ENCODE data around the gene C1orf21. TPM values are rescaled to one million over a fixed set of nuclear protein-coding genes. Genes with fewer than 3 reads are reported as not detected.
A peak's percentile ranks its signal among the peaks of the same experiment; 100 is the strongest.

C1orf21 gene
- total and polyA plus RNA-seq, 12 donors = 20.6 to 76.7 (median 67.5) TPM

DNA sequence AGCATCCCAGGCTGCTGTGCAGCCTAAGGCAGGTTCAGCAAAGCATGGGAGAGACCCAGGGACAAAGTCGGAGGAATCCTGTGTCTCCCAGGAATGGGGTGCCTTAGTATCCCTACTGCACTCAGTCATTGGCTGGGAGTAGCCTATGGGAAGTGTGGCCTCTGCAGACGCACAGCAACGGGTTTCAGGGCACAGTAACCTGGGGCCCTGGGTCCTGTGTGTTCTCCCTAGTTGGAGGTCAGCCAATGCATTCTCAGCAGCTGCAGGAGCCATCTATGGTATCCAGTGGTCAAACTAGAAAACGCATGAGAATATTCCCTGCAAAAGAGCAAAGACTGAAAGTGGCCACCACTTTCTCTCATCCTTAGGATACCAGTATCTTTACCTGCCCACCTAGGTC is 13.7 kb upstream of the C1orf21 start:
- Histone ChIP-seq H3K36me3 (no peaks in the 10 kb centered on the region), H3K27ac (no peak overlapping the region), H3K4me1 (peaks cover 0 to 4% (median 0%) of the 10 kb centered on the region in 9 donors), H3K9me3 (no peaks in the 10 kb centered on the region), H3K4me3 (no peak overlapping the region), H3K27me3 (no peaks in the 10 kb centered on the region)
- 64 to 74% methylated on average over 4 of the region's 4 CpGs for WGBS, 2 donors
- intact Hi-C loops (cut with DNase I) = loop anchor here in 1 of 10 donors (10.0 kb wide), 1 partner anchor 128 kb away; no protein-coding TSS in a partner anchor
- TF ChIP-seq, protein P1, sequence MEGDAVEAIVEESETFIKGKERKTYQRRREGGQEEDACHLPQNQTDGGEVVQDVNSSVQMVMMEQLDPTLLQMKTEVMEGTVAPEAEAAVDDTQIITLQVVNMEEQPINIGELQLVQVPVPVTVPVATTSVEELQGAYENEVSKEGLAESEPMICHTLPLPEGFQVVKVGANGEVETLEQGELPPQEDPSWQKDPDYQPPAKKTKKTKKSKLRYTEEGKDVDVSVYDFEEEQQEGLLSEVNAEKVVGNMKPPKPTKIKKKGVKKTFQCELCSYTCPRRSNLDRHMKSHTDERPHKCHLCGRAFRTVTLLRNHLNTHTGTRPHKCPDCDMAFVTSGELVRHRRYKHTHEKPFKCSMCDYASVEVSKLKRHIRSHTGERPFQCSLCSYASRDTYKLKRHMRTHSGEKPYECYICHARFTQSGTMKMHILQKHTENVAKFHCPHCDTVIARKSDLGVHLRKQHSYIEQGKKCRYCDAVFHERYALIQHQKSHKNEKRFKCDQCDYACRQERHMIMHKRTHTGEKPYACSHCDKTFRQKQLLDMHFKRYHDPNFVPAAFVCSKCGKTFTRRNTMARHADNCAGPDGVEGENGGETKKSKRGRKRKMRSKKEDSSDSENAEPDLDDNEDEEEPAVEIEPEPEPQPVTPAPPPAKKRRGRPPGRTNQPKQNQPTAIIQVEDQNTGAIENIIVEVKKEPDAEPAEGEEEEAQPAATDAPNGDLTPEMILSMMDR (IDR thresholded peaks at IDR 0.05) = no peak
- ATAC-seq (peak in 4 of 8 donors; percentile 42 to 71 (median 57)), DNase-seq (no peak)

GRCh38 chr1:184376369-184376768 is 10.5 kb upstream of the C1orf21 start:
- ATAC-seq (no peak), DNase-seq (no peak)
- intact Hi-C loops (cut with DNase I) = loop anchor here in 2 of 10 donors (5.0 to 10.0 kb wide), 2 partner anchors 132 to 286 kb away; no protein-coding TSS in a partner anchor
- Histone ChIP-seq H3K4me1 (peaks cover 0 to 8% (median 0%) of the 10 kb centered on the region in 9 donors), H3K36me3 (no peaks in the 10 kb centered on the region), H3K9me3 (no peaks in the 10 kb centered on the region), H3K27me3 (no peaks in the 10 kb centered on the region), H3K4me3 (no peak overlapping the region), H3K27ac (no peak overlapping the region)
- TF ChIP-seq, protein P1 (IDR thresholded peaks at IDR 0.05) = no peak
- 72 to 94% methylated on average over 5 of the region's 5 CpGs for WGBS, 2 donors

DNA sequence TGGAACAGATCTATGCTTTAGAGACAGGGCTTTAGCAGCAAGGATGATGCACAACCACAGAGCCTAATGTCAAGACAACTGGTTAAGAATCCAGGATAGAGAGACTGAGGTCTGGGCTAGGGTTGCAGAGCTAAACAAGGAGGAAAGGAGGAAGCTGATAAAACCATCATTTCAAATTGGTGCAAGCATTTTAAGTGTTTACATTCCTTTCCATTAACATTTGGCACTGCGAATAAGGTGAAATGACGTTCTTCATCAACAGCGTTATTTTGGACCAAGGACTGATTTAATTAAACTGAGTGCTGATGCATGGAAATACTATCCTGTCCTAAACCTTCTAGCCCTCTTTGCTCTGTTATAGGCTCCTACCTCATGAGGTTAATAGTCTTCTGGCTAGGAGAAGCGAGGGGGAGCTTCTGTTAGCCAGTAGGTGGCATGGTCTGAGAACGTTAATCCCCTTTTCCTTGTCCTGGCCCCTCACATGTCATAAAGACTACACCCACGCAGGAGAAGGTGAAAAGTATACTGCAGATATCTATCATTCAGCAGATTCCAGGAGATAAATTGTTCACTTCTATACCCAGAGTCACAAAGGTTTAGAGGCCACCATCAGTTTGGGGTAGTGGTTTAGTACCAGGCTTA is 7.6 kb upstream of the C1orf21 start:
- Histone ChIP-seq H3K9me3 (no peaks in the 10 kb centered on the region), H3K27ac (no peak overlapping the region), H3K27me3 (no peaks in the 10 kb centered on the region), H3K4me1 (peaks cover 0 to 8% (median 0%) of the 10 kb centered on the region in 9 donors), H3K4me3 (no peak overlapping the region), H3K36me3 (no peaks in the 10 kb centered on the region)
- 44 to 47% methylated on average over 6 of the region's 6 CpGs for WGBS, 2 donors
- DNase-seq (no peak), ATAC-seq (peak in 5 of 8 donors; percentile 60 to 67 (median 65))
- TF ChIP-seq, protein P1 (IDR thresholded peaks at IDR 0.05) = peak in 7 of 9 donors; percentile 7 to 50 (median 42)
- intact Hi-C loops (cut with DNase I) = loop anchor here in 2 of 10 donors (5.0 to 10.0 kb wide), 2 partner anchors 134 to 283 kb away; no protein-coding TSS in a partner anchor

DNA sequence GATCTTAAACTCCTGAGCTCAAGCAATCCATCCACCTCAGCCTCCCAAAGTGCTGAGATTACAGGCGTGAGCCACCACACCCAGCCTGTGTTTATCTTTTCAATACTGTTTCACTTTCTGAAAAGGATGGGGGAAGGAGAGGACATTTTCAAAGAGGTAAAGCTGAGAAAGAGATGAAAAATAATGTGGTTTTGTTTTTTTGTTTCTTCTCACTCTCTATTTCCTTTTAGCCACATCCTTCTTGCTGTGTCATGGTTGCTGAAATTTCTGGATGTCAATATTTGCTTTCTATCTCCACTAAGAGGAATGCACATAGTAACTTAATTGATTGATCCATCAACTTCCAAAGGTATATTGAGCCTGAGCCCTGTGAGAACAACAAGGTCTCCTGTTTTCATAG is 6.4 kb upstream of the C1orf21 start:
- WGBS, 2 donors = 95 to 98% methylated on average over 1 of the region's 1 CpG
- TF ChIP-seq, protein P1 (IDR thresholded peaks at IDR 0.05) = no peak
- intact Hi-C loops (cut with DNase I) = loop anchor here in 6 of 10 donors (5.0 to 10.0 kb wide), 5 partner anchors 136 to 306 kb away; no protein-coding TSS in a partner anchor

More for the DNA sequence above, 6.4 kb upstream of the C1orf21 start:
- Histone ChIP-seq H3K36me3 (no peaks in the 10 kb centered on the region), H3K9me3 (no peaks in the 10 kb centered on the region), H3K4me1 (peaks cover 0 to 8% (median 0%) of the 10 kb centered on the region in 9 donors), H3K4me3 (no peak overlapping the region), H3K27me3 (peaks cover 0 to under 1% (median 0%) of the 10 kb centered on the region in 7 donors), H3K27ac (no peak overlapping the region)
- ATAC-seq = no peak
- DNase-seq = no peak

Measured in heart right ventricle (tissue), 16 donors.